Gastroesophageal sphincter (tissue), 2 donors: ENCODE data around the gene DYNC1LI2.

Source experiments
- POLR2A ChIP-seq, 2 donors: fragments of 450-650 bp; IDR thresholded peaks; one replicate each; pipeline ENCODE4 v1.6.1; 2017; ENCODE audit warnings: antibody characterized with exemption in 2 of 2, mild to moderate bottlenecking in 2 of 2, moderate library complexity in 1 of 2
- POLR2AphosphoS5 ChIP-seq: sonication (generic); formaldehyde crosslinking; IDR thresholded peaks from one replicate; pipeline ENCODE4 v1.6.1; 2017; ENCODE audit warnings: antibody characterized with exemption

DNA sequence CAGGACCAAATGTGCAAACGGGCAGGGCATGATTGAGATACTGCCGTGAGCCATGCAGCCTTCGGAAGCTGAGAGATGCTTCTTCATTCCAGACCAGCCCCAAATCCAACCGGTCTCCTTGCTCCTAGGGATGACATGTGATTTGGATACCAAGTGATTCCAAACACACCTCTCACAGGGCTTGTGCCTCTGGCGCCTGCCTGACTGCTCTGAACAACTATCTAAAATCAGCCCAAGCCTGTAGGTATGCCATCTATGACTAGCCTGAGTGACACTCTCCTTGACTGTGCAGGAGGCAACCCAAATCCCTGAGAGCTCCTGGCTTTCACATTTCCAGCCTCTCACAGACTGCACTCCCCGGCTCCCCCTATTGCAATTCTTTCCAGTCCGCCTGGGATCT, 20.3 kb downstream of the DYNC1LI2 start:
- TF ChIP-seq POLR2A (IDR thresholded peaks at IDR 0.05): no peak
- TF ChIP-seq POLR2AphosphoS5: no peak
